NCI-H524 treated with DMSO at 0.1 percent for 48 hours (cell line): ENCODE results near the gene ARID5B.

Source experiments
- DNase-seq: peaks from one replicate; lab custom pipeline; 2025; lab: John Stamatoyannopoulos, UW

ARID5B gene

GRCh38 chr10:62098278-62099121, 197.0 kb downstream of the ARID5B start:
- no peak for DNase-seq

GRCh38 chr10:62099299-62099698, 197.8 kb downstream of the ARID5B start:
- no peak for DNase-seq

- no peak for DNase-seq
Observed at GRCh38 chr10:62103857-62104256, 202.4 kb downstream of the ARID5B start.

DNA sequence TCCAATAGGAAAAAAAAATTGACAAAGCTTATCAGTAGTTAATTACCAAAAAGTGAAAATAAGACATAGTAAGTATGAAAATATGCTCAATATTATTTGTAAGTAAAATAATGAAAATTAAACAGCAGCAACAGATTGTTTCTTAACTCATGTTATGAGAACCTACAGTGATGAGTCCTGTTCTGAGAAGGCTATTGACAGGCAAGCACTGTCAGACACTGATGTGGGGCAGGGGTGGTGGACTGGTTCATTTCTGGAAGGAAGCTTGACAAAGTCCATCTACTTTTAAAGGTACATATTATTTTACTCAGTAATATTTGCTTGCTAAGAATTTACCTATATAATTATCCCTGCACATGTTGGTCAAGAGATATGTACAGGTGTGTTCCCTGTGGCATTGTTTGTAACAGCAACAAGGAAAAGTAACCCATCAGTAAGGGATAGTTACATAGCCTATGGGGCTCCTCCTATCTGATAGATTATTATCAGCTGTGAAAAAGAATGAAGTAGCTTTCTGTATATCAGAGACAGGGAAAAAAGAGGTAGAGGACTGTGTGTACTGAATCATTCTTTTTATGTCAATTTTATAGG, 205.5 kb downstream of the ARID5B start:
- DNase-seq, result no peak

- no peak for DNase-seq
Observed at GRCh38 chr10:62108759-62109586, 207.5 kb downstream of the ARID5B start.

GRCh38 chr10:62109587-62110293, 208.2 kb downstream of the ARID5B start:
- DNase-seq, result no peak

DNA sequence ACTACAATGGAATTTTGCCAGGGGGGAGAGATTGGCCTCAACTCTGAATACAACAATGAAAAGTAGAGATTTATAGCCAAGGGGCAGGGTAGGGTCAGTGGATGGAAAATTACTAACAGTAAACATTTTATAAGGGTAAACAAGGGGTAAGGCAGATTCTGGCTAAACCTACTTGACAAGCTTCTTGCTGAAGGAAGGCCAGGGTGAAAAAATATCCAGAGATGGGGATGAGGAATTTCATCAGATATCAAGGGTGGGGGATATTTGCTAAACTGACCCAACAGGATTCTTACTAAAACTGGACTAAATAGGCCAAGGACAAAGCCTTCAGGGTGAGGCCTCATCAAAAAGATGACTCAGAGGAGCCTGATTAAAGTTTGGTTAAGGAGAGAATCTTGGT, 210.8 kb downstream of the ARID5B start:
- DNase-seq, result no peak

DNA sequence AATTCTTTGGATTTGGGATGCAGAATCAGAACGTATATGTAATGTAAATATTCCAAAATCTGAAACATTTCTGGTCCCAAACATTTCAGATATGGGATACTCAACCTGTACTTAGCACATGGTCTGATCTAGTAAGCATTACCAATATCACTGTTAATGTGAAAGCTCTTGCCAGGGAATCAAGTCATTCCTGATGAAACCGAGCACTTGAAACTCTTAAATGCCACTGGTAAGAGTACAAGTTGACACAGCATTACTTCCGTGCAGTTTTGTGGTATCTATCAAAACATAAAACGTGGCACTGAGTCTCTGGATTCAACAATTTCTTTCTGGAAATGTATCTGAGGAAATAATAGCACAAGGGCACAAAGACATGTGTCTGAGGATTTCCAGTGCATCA, 211.5 kb downstream of the ARID5B start:
- DNase-seq, result no peak

GRCh38 chr10:62113680-62114079, 212.2 kb downstream of the ARID5B start:
- no peak for DNase-seq

DNA sequence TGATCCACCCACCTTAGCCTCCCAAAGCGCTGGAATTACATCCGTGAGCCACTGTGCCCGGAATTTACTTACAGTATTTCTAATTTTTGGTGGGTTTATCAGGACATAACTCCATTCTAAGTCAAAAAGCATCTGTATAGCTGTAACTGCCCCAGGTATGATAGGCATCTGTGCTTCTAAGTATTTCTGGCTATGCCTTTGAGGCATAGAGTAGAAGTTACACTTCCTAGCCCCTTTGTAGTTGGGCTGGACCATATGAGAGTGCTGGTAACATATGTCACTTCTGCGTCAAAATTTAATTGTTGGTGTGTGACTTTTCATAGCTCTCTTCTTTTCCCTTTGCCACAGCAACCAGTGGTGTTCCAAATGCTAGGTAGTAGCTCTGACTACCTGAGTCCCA, 213.8 kb downstream of the ARID5B start:
- DNase-seq, result no peak

DNA sequence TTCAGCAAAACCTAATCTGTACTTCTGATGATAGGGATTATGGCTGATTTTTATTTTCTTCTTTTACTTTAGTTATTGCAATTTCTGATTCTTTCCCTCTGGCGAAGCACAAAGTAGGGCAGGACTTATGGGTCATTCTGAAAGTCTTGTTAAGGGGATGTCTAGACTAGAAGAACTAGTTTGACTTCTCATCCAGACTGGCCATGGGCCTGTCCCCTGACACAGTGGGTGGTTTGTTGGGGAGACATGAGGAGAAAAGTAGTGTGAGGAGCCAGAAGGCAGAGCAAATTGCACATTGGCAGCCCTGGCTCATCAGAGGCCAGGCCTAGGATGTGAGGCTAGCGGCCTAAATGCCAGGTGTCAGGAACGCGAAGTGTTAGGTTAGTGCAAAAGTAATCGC, 214.3 kb downstream of the ARID5B start:
- no peak for DNase-seq

GRCh38 chr10:62116896-62117295, 215.4 kb downstream of the ARID5B start:
- DNase-seq, result no peak

GRCh38 chr10:62121187-62121530, 219.7 kb downstream of the ARID5B start:
- no peak for DNase-seq

DNA sequence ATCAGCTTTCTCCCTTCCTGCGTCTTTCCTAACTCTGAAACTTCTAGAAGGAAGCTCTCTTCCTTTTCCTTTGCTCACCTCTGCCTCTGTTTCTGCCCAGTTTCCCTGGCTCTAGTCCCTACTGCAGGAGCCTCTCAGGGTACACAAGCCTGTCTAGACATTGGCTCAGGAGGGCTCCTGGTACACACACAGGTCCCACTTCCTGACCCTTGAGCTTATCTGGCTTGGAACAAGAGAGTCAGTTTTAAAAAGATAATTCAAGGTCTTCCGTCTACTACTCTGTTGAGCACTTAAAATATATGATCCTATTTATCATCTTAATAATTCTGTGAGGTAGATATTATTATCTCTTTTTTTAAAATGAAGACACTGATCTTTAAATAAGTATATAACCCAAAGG, 226.5 kb downstream of the ARID5B start:
- DNase-seq, result no peak

GRCh38 chr10:62130948-62131347, 229.4 kb downstream of the ARID5B start:
- DNase-seq, result no peak

- DNase-seq, result no peak
Observed at GRCh38 chr10:62131724-62132123, 230.2 kb downstream of the ARID5B start.

DNA sequence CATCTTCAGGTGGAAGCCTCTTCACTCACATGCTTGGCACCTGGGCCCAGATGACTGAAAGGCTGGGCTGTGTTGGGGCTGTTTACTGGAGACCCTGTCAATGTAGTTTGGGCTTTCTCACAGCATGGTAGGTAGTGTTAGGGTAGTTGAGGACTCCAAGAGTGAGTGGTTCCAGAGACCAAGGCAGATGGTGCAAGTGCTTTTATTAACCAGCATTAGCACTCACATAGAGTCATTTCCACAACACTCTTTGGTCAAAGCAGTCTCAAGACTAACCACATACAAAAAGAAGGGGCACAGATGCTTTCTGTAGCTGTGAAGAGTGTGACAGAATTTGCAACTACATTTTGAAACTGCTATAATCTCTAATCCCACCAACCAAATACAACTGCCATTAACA, 232.1 kb downstream of the ARID5B start:
- DNase-seq, result no peak

DNA sequence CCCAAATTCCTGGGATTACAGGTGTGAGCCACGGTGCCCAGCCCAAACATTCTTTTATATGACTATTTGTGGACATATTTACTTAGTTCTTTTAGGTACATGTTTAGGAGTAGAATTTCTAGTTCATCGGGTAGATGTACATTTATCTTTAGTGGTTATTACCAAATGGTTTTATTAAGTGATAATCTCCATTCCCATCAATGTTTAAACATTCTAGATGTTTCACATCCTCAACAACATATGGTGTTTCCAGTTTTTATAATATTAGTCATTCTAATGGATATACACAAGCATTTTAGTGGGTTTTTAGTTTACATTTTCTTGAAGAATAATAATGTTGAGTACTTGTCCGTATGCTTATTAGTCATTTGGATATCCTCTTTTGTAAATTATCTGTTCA, 235.4 kb downstream of the ARID5B start:
- no peak for DNase-seq
